ENCODE data around the gene SMG1.

Gene SMG1

DNA sequence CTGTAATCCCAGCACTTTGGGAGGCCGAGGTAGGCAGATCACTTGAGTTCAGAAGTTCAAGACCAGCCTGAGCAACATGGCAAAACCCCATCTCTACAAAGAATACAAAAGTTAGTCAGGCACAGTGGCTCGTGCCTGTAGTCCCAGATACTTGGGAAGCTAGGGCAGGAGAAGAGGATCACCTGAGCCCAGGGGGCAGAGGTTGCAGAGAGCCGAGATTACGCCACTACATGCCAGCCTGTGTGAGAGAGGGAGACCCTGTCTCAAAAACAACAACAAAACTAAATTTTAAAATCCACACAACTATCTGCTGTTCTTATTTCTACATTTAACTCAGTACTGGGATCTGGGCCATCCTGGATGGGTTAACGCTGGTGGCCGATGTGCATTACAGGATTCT, 83.6 kb downstream of the SMG1 start:
- no peak for DNase-seq

DNA sequence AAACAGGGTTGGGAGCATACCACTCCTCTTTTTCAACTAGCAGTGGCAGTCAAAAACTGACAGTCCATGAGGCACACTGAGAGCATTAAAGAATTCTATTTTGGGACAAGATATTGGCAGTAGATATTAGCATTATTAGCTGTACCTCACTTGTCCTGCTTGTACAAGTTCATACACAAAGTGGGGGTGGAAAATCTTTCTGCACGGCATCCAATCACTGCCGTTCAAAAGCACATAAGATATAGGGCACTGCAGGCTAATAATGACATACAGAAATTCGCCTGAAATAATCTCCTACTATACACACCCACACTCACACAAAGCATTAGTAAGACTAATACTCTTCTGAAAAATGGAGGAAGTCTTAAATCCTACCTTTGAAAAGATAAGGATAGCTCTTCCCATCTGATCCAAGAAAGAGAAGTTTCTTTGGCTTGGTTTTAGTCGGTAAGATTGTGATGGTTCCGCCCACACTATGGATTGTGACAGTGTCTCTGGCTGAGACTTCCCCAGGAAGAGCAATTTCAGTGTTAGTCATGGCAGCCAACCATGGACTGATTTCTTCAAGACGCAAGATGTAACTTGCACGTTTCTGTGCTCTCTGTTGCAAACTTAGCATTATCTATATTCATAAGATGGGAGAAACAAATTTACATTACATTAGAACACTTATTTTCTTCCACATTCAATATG, 84.2 kb downstream of the SMG1 start:
- DNase-seq = no peak

DNA sequence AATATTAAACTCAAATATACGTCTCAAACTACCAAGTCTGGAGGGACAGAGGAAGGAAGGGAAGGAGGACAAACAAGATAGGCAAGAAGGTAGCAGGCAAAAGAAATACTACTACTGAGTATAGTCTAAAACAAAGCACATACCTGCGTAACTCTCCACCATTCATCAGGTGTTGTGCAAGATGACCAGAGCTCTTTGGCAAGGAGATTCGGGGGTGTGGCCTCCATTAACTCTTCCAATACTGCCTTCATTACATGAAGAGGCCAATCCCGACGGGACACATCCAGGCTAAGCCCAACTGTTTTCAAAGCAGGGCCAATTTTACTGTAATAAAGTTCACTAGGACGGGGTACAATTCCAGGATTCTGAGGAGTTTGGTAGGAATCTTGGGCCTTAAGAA, 86.7 kb downstream of the SMG1 start:
- no peak for DNase-seq

DNA sequence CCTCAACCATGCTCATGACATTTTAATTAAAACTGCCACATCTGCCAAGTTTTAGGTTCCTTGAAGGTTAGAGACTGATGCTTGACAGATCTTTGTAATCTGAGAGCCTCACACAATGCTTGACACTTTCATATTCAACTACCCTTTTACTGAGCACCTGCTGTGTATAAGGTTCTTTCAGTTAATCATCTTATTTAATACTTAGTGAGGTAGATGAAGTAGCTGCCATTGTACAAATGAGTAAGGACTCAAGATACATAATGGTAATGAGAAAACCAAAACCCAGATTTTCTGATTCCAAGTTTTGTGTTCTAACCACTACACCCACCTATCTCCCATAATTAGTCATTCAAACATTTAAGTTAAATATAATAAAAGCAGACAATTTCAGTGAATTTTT, 89.5 kb downstream of the SMG1 start:
- no peak for DNase-seq

DNA sequence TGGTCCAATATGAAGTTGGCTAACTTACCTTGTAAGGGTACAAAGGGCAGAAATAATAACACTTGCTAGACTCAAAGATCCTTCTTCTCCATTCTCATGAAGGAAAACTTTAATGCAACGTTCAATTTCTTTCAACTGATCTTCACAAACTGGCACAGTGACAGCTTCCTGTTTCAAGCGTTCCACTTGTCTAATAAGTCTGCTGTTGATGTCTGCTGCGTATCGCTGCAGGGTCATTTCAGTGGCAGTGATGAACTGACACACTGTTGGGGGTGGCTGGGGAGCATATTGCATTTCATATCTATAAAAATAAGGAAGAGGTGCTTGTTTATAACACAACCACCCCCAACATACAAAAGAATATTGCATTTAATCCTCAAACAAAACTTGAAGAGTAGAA, 91.3 kb downstream of the SMG1 start:
- DNase-seq = no peak

DNA sequence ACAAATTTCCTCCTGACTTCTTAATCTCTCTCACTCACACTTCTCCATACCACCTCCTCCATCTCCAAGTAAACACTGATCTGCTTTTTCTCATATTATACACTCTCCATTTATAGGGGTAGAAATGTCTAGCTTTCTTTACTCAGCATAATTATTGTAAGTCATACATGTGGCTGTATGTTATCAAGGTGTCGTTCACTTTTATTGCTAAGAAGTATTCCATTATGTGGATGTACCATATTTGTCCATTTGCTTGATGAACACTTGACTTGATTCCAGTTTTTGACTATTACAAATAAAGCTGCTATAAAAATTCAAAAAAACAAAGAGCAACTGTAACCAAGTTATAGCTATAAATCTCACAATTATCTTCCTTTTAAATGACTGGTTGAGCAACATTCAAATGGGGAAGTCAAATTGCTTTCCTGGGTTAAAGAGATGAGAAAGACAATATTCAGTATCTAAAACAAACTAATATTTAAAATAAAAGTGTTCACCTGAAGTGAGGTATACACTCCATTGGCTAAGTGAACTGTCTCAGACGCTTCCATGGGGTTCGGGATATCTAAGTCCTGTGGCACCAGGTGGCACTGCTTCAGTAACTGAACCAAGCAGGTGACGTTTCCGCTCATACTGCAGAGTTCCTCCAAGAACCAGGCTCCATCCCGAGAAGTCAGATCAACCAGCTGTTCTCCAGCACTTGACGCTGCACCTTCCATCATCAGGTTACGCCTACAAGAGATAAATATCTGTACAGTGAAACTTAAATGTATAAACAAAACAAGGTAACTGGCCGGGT, 92.3 kb downstream of the SMG1 start:
- no peak for DNase-seq

DNA sequence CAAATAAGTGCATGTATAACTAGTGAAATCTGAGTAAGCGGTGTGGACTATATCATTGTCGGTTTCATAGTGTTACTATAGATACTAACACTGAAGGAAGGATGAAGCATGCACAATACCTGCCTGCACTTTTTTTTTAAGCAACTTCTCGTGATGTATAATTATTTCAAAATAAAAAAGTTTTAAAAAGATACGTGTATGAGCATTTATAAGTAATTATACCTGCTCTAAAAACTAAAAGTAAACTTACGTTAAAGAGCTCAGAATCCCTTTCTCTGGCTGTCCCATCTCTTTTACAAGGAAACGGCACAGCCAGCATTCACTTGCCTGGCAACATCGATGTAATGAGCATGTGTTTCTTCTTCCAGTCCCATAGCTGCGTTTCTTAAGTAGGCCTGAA, 93.6 kb downstream of the SMG1 start:
- no peak for DNase-seq

DNA sequence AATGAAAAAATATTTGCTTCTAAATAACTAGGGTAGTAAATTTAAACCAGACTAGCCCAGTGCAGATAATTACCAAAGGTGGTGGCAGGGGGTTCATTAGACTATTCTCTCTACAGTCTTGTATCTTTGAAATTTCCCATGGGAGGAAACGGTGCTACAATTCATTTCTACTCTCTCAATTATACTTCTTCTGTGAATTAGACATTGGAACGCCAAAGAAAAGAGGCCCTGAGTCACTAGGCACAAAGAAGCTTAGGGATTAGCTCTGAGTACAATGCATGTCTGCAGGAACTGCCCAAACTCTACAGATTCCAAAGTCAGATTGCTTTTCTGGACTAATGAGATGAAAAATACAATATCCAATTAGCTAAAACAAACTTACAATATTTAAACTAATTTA, 94.2 kb downstream of the SMG1 start:
- DNase-seq = no peak

DNA sequence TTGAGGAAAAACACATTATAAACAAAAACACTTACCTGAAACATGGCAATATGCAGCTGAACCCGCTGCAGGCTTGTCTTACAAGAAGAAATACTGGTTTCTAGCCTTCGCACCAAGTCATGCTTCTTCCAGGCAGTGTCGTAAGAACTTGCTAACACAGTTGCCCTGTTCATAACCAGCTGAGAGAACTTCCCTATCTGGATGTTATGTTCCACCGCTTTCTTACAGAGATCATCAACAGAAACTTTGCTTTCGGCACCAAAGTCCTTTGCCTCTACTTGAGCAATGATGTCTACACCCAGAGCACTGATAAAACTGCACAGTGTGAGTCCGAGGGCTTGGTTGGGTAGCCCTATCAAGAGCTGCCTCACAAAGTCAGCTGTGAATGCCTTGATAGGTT, 97.0 kb downstream of the SMG1 start:
- DNase-seq = no peak

DNA sequence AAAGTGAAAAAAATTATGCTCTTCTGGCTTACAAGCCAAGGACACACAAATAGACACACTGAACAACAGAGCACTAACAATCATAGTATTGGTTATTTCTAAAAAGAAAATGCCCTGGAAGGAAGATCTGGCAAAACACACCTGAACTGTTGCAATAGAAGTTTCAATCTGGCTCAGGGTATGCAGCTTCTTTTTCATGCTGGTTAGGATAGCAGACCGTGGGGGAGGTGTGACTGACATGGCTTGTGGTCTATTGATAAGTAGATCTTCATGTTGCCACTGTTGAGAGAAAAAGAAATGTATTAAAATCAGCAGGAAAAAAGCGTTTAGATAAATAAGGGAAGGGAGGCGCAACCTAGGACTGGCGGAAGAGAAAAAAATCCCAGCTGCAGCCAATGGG, 98.3 kb downstream of the SMG1 start:
- DNase-seq = no peak

DNA sequence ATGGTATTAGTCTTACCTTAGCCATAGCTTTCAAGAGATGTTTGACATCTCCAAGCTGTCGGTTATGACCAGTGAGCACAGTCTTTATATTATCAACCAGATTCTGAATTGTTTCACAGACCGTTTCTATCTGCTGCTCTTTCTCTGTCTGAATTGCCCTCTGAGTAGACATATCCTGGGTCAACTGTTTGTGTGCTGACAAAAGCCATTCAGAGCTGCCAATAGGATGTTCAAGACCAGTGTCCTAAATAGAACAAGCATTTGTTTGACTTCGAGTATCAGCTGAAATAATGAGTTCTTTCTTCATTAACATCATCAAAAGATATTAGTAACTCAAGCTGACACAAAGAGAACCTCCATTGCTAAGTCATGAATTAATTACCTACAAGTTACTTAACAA, 109.9 kb downstream of the SMG1 start:
- no peak for DNase-seq

DNA sequence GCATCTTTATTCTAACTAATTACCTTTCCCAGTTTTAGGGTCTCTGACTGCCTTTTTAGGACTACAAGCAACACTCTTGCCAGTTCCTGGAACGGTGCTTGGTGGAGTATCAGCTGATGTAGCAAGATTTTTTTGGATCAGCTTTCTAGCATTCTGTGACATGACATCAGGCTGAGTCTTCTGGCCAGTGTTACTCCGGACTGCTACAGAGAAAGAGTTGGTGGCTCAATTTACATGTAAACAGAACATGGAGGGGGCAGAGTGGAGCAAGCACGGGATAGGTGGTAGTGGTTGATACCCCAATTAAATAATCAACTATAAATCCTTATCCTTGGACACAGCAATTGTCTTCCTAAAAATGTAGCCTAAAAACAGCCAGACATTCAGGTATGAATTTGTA, 114.3 kb downstream of the SMG1 start:
- DNase-seq = no peak

DNA sequence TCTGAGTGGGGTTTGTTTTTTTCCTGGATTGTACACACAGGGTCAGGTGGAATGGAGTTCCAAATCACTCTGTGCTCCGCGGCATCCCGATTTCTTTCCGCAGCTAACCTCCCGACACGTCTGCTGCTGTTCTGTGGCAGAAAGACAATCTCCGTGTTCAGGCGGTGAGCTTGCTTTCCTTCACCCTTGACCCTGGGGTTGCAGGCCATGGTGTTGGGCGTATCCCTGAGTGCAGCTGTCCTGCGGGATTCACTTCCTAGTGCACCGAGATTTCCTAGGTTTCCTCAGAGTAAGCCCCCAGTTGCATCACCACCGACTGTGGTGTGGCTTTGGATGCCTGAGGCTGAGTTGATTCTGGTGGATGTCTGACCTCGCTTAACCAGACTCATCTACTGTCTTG, 117.0 kb downstream of the SMG1 start:
- DNase-seq = no peak

DNA sequence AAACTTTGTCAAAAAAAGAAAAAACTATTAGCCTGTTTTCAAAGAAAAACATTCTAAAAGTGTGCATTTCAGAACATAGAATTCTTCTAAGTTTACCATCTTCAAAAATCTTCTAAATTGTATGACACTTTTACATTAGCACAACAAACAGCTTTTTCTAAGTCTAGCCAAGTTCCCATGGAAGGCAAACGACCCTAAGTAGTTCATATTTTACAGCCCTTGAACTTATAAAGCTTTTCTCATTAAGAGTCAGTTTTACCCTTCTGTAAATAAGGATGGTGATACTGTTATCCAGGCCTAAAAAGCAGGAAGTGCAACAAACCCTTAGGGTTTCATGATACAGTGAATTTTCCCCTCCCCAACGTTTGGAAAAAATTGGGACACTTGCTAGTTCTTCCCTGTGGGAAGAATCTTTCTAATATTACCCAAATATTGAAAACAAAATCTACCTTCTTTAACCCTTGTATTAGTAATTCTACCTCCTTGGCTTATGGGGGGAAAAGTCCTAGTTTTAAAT, 120.9 kb downstream of the SMG1 start:
- DNase-seq = no peak

DNA sequence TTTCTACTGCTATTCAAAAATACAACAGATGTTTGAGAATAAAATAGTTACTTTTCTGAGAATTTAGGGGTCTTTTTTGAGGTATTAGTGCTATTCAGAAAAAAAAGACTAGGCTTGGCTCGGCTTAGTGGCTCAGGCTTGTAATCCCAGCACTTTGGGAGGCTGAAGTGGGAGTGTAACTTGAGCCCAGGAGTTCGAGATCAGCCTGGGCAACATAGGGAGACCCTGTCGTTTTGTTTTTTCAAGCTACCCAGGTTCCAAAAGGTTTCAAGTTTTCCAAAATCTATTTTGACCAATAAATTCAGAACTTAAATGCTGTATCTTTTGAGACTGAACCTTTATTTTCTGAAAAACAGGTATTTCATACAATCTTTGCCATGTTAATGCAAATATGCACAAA, 121.7 kb downstream of the SMG1 start:
- DNase-seq = no peak

DNA sequence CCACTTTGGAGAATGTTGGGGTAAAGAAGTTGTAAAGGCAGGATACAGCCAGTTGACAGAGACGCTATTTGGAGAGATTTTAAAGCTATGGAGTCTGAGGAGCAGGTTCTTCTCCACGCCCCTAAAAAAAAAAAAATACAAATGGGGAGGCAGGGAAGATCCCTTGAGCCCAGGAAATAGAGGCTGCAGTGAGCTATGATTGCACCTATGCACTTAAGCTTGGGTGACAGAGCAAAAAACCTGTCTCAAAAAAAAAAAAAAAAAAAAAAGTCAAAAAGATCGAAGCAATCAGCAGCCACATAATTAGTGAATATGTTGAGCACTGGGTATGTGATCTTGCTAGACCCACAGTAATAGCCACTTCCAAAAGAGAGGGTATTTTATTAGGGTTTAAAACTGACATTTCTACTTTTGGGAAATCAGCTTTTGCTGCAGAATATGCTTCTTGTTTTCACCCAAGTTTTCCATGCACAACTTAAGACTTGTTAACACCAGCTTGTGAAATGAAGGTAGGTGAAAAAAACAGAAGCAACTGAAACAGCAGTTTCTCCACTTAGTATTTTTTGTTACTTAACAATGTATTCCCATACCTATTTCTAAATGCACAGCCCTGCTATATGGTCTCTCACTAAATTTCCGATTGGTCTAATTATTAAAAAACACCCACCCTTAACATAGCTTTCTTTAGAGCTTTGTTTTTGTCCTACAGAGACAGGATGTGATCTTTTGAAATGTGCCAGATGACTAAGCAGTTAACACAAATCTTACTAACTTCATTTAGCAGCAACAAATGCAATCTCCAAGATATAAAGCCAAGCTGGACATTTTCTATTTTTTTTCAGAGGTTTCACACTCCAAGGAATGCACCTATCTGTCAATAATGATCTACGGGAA, 122.4 kb downstream of the SMG1 start:
- DNase-seq = no peak

DNA sequence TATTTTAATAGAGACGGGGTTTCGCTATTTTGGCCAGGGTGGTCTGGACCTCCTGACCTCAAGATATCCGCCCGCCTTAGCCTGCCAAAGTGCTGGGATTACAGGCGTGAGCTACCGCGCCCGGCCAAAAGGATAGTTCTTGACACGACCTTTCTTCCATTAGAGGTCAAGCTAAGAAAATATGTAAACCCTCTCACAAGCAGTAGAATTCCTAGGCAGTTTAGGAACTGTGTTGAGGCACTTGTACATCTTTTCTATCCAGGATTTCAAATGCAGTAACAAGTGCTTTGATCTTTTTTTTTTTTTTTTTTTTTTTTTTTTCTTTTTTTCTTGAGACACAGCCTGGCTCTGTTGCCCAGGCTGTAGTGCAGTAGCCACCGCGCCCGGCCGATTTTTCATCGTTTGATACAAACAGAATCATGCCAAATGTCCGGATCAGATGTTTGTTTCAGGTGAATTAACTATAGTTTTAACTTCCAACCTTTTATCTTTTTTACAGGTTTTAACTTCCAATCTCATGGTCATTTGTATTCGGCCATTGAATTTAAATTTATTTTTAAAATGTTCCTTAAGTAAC, 123.4 kb downstream of the SMG1 start:
- peak; percentile 14 for DNase-seq

DNA sequence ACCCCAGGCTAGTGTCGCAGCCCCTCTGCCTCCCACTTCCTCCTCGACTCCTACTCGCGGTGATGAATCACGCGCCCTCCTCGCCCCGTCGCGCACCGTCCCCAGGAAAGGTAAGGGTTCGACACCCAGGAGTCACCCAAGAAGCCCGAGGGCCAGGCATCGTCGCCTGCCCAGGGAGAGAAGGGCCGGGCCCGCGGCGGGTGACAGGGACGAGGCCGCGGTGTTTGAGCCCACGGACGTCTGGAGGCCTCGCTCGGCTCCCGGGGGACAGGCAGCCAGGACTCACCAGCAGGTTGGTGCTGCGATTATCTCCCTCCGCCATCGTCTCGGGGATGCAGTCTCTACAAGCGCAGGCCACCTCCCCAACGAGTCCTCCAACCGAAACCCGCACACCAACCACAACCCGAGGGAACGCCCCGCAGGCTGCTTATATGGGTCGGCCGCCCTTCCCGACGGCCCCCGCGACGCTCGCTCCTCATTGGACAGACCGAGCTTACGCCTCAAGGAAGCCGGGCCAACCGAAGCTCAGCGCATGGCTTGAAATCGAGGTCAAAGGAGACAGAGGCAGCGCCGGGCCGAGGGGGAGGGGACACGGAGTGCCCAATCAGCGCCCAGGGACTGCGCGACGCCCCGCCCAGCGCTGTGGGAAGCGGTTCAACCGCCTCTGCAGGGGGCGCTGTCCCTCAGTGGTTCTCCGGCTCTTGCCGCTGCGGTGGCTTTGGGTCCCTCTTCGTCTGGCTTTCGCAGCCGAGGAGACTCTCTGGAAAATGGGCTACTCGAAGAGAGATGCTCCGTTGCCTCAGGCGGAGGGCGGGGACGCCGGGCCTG, 124.8 kb downstream of the SMG1 start, which contains the start of gene ARL6IP1:
Gene ARL6IP1 (minus strand): TSS at position 405 of the 828 bp plus-strand sequence. CDS start 83 bp downstream, at position 322.
- DNase-seq = peak; percentile 100

DNA sequence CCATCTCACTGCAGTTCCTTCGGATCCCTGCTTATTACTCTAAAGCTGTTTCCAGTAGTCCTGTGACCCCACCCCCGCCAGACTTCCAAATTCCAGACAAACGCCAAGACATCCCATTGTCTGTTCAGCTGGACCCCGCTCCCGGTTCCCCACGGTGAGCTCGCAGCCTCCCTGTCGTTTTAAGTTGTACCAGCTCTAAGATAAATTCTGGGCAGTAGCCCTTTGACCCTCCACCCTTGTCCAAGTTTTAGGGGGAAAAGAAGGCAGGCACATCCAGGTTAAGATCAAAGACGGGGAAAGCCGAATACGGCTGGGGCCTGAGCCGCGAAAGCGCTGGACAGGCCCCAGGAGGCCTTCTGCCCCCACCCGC, 125.4 kb downstream of the SMG1 start:
- peak; percentile 58 for DNase-seq

DNA sequence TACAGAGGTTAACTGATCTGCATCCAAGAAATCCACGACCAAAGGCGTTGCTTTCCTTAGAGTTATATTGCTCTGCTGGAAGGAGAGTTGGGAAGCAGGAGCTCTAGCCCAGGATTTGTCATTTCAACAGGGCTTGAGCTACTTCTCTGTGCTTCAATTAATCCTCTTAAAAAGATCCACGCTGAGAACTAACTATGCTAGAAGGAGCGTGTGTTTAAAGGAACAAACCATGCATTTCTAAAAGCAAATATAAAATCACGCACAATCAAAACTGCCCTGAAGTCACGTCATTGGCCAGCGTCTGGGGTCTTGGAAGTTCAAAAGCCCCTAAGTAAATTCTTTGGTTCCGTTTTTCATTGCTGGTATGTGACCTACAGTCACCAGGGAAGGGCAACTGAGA, 125.9 kb downstream of the SMG1 start:
- peak; percentile 33 for DNase-seq

DNA sequence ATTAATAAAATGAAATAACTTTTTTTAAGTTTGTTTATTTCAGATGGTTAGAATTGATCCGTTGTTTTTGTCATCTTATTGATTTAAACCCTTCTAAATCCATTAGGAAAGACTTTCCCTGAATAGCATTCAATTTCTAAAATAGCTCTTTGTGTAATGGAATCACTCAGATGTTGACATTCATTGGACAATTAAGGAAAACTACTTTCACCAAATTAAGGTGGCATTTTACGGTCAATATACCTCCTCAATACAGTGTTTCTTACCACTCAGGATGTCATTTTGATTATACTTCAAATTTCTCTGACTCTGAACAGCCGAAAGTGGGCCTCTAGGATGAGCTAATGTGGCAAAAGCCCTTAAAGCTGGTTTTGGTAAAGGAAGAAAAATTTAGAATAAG, 126.7 kb downstream of the SMG1 start:
- no peak for DNase-seq

DNA sequence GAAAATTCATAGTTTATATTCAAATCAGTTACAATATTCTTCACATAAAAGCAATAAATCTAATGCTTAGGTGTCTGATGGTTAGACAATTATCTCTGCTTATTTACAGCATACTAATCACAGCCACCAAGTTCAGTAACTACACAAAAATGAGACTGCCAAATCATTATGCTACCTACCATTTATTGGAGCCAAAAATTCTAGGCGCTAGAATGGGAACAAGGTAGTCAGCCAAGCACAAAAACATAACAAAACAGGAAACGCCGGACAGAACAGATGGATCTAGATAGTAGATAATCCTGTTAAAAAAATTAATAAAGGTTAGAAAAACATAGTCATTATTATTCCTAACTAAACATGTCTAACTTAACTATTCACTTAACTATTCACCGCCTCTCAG, 128.5 kb downstream of the SMG1 start:
- no peak for DNase-seq

All from NCI-H69 (cell line).